Measurements from ENCODE around the gene INCENP. TPM values are rescaled to one million over a fixed set of nuclear protein-coding genes. Genes with fewer than 3 reads are reported as not detected.

INCENP gene
- total RNA-seq, 1 donor from 2014 or later, result 9.9 TPM

GRCh38 chr11:62124186-62125113 lies 639 bp downstream of the INCENP start:
- peak; percentile 46 to 52 for DNase-seq (ENCODE audit: low read depth in 2 of 2)

- DNase-seq (ENCODE audit: low read depth in 2 of 2), result no peak
Observed at GRCh38 chr11:62125316-62125715, 1.5 kb downstream of the INCENP start.

GRCh38 chr11:62125881-62126280 lies 2.1 kb downstream of the INCENP start:
- DNase-seq (ENCODE audit: low read depth in 2 of 2), result no peak

- no peak for DNase-seq (ENCODE audit: low read depth in 2 of 2)
Observed at GRCh38 chr11:62127426-62127825, 3.6 kb downstream of the INCENP start.

- DNase-seq (ENCODE audit: low read depth in 2 of 2), result no peak
Observed at GRCh38 chr11:62127941-62128770, 4.3 kb downstream of the INCENP start.

- DNase-seq (ENCODE audit: low read depth in 2 of 2), result no peak
Observed at GRCh38 chr11:62128835-62129234, 5.0 kb downstream of the INCENP start.

GRCh38 chr11:62129590-62130282 lies 5.9 kb downstream of the INCENP start:
- DNase-seq (ENCODE audit: low read depth in 2 of 2), result no peak

GRCh38 chr11:62130283-62131169 lies 6.7 kb downstream of the INCENP start:
- DNase-seq (ENCODE audit: low read depth in 2 of 2), result no peak

- no peak for DNase-seq (ENCODE audit: low read depth in 2 of 2)
Observed at GRCh38 chr11:62131170-62131464, 7.3 kb downstream of the INCENP start.

- no peak for DNase-seq (ENCODE audit: low read depth in 2 of 2)
Observed at GRCh38 chr11:62132191-62132590, 8.4 kb downstream of the INCENP start.

- DNase-seq (ENCODE audit: low read depth in 2 of 2), result no peak
Observed at GRCh38 chr11:62132689-62133293, 9.0 kb downstream of the INCENP start.

GRCh38 chr11:62133328-62134065 lies 9.7 kb downstream of the INCENP start:
- DNase-seq (ENCODE audit: low read depth in 2 of 2), result peak in 1 of 2 donors; percentile 42

GRCh38 chr11:62137276-62137861 lies 13.6 kb downstream of the INCENP start:
- DNase-seq (ENCODE audit: low read depth in 2 of 2), result no peak

- DNase-seq (ENCODE audit: low read depth in 2 of 2), result no peak
Observed at GRCh38 chr11:62137881-62138629, 14.2 kb downstream of the INCENP start.

- DNase-seq (ENCODE audit: low read depth in 2 of 2), result no peak
Observed at GRCh38 chr11:62138630-62139425, 15.0 kb downstream of the INCENP start.

GRCh38 chr11:62139526-62140303 lies 15.9 kb downstream of the INCENP start:
- no peak for DNase-seq (ENCODE audit: low read depth in 2 of 2)
